ENCODE data around the gene PKMYT1. TPM values are rescaled to one million over a fixed set of nuclear protein-coding genes. Genes with fewer than 3 reads are reported as not detected.

Gene PKMYT1
- polyA plus RNA-seq, 1 of the 3 experiments (the other 2 are of a cell fraction) = 8.5 TPM

DNA sequence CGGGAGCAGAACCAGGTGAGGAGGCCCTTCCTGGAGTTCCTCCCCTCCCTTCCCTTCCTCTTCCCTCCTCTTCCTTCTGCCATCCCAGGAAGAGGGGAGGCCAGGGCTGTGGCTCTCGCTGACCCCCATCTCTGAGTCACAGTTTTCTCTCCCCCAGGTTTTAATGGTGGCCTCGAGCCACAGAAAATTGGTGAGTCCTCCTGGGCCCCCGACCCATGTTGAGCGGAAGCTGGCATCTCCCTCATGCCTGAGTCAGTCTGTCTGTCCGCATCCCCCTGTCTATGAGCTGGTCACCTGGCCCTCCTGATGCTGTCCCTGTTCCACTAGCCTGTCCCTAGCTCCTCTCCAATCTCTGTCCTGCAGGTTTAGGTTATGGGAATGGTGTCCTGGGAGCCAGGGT lies 19.7 kb upstream of the PKMYT1 start:
- Histone ChIP-seq H3K9ac (no peak overlapping the region), H3K27me3 (ENCODE audit: insufficient read depth) (no peaks in the 10 kb centered on the region), H3F3A (replicated peaks; ENCODE audit: insufficient read depth) (peaks cover 6% of the 10 kb centered on the region), H3K4me2 (no peak overlapping the region), H3K4me1 (ENCODE audit: control insufficient read depth in 1 of 2, insufficient read depth in 2 of 2, low read depth in 1 of 2, low read length in 1 of 2) (peaks cover 0 to 2% of the 10 kb centered on the region in 2 experiments; a peak in 1 of 4 replicates), H3K9me3 (no peaks in the 10 kb centered on the region), H4K20me1 (ENCODE audit: insufficient read depth) (no peaks in the 10 kb centered on the region), H3K4me3 (ENCODE audit: low read depth in 2 of 2, low read length in 1 of 2) (no peak overlapping the region), H3K79me2 (ENCODE audit: insufficient read depth) (no peaks in the 10 kb centered on the region), H3K9me2 (no peaks in the 10 kb centered on the region), H3K27ac (ENCODE audit: low read depth in 2 of 2, low read length in 1 of 2) (no peak overlapping the region), H2AFZ (ENCODE audit: low read depth) (no peak overlapping the region), H3K36me3 (replicated peaks in 1 of 2; ENCODE audit: control insufficient read depth in 1 of 2, insufficient read depth in 2 of 2, low read length in 1 of 2) (no peaks in the 10 kb centered on the region)
- POLR2A ChIA-PET = interaction anchor here (1.4 kb wide), 1 partner anchor 19 kb away, joined by 4 read pairs; the partner anchor contains the start of gene PKMYT1
- 72% methylated on average over 4 of the region's 6 CpGs for WGBS (ENCODE audit: low lambda C conversion rate)
- DNase-seq = no peak
- no peak for TF ChIP-seq CHD2 (IDR thresholded peaks at IDR 0.05; ENCODE audit: low read length, partially characterized antibody)
- TF ChIP-seq, protein P1, sequence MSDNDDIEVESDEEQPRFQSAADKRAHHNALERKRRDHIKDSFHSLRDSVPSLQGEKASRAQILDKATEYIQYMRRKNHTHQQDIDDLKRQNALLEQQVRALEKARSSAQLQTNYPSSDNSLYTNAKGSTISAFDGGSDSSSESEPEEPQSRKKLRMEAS (IDR thresholded peaks at IDR 0.05; ENCODE audit: low read depth) = no peak
- no peak for TF ChIP-seq FOXJ3 (CRISPR knock-in tag; IDR thresholded peaks at IDR 0.05)
- TF ChIP-seq, protein P2, sequence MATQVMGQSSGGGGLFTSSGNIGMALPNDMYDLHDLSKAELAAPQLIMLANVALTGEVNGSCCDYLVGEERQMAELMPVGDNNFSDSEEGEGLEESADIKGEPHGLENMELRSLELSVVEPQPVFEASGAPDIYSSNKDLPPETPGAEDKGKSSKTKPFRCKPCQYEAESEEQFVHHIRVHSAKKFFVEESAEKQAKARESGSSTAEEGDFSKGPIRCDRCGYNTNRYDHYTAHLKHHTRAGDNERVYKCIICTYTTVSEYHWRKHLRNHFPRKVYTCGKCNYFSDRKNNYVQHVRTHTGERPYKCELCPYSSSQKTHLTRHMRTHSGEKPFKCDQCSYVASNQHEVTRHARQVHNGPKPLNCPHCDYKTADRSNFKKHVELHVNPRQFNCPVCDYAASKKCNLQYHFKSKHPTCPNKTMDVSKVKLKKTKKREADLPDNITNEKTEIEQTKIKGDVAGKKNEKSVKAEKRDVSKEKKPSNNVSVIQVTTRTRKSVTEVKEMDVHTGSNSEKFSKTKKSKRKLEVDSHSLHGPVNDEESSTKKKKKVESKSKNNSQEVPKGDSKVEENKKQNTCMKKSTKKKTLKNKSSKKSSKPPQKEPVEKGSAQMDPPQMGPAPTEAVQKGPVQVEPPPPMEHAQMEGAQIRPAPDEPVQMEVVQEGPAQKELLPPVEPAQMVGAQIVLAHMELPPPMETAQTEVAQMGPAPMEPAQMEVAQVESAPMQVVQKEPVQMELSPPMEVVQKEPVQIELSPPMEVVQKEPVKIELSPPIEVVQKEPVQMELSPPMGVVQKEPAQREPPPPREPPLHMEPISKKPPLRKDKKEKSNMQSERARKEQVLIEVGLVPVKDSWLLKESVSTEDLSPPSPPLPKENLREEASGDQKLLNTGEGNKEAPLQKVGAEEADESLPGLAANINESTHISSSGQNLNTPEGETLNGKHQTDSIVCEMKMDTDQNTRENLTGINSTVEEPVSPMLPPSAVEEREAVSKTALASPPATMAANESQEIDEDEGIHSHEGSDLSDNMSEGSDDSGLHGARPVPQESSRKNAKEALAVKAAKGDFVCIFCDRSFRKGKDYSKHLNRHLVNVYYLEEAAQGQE (IDR thresholded peaks at IDR 0.05; ENCODE audit: low read depth, low read length) = no peak
- TF ChIP-seq TEAD4 (IDR thresholded peaks at IDR 0.05; ENCODE audit: borderline replicate concordance, insufficient read depth) = no peak
- TF ChIP-seq, protein P3, sequence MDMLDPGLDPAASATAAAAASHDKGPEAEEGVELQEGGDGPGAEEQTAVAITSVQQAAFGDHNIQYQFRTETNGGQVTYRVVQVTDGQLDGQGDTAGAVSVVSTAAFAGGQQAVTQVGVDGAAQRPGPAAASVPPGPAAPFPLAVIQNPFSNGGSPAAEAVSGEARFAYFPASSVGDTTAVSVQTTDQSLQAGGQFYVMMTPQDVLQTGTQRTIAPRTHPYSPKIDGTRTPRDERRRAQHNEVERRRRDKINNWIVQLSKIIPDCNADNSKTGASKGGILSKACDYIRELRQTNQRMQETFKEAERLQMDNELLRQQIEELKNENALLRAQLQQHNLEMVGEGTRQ (IDR thresholded peaks at IDR 0.05; ENCODE audit: borderline replicate concordance, low read depth, low read length) = no peak
- no peak for TF ChIP-seq EP300 (IDR thresholded peaks at IDR 0.05; ENCODE audit: borderline replicate concordance in 1 of 2, low read depth in 1 of 2, low read length in 1 of 2)
- TF ChIP-seq NRF1 (IDR thresholded peaks at IDR 0.05; ENCODE audit: low read depth, low read length) = no peak
- TF ChIP-seq FOXM1 (IDR thresholded peaks at IDR 0.05; ENCODE audit: low read depth) = no peak
- TF ChIP-seq JUND (IDR thresholded peaks at IDR 0.05) = no peak
- TF ChIP-seq, protein P4, sequence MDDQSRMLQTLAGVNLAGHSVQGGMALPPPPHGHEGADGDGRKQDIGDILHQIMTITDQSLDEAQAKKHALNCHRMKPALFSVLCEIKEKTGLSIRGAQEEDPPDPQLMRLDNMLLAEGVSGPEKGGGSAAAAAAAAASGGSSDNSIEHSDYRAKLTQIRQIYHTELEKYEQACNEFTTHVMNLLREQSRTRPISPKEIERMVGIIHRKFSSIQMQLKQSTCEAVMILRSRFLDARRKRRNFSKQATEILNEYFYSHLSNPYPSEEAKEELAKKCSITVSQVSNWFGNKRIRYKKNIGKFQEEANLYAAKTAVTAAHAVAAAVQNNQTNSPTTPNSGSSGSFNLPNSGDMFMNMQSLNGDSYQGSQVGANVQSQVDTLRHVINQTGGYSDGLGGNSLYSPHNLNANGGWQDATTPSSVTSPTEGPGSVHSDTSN (IDR thresholded peaks at IDR 0.05) = no peak
- TF ChIP-seq RCOR1 (IDR thresholded peaks at IDR 0.05; ENCODE audit: low read length) = no peak
- TF ChIP-seq YY1 (IDR thresholded peaks at IDR 0.05; ENCODE audit: low read depth) = no peak
- no peak for TF ChIP-seq SIN3A (IDR thresholded peaks at IDR 0.05; ENCODE audit: borderline replicate concordance, low read depth, low read length)
- no peak for TF ChIP-seq NFIC (IDR thresholded peaks at IDR 0.05; ENCODE audit: borderline replicate concordance)
- no peak for TF ChIP-seq MXI1 (IDR thresholded peaks at IDR 0.05; ENCODE audit: low read depth, low read length)
- TF ChIP-seq RXRA (IDR thresholded peaks at IDR 0.05; ENCODE audit: borderline replicate concordance, low read depth) = no peak
- TF ChIP-seq TAF1 (IDR thresholded peaks at IDR 0.05; ENCODE audit: borderline replicate concordance, low read depth, low read length) = no peak
- TF ChIP-seq RAD21 (IDR thresholded peaks at IDR 0.05; ENCODE audit: low read length) = no peak
- CTCF ChIA-PET = interaction anchor here (0.6 to 1.9 kb wide), 3 partner anchors 19 to 59 kb away, joined by 3 to 6 read pairs (median 4); no protein-coding TSS in a partner anchor

All from SK-N-SH (cell line).